ENCODE data around the gene PIGN.
A peak's percentile ranks its signal among the peaks of the same experiment; 100 is the strongest.

The PIGN gene

GRCh38 chr18:62033756-62034155 is 153.1 kb downstream of the PIGN start:
- Histone ChIP-seq H3K9ac (ENCODE audit: insufficient read length) (no peak overlapping the region), H3K9me3 (ENCODE audit: low read depth, low read length) (no peaks in the 10 kb centered on the region), H3K27ac (no peak overlapping the region), H3K4me3 (no peak overlapping the region), H3K36me3 (ENCODE audit: insufficient read depth, low read length) (no peaks in the 10 kb centered on the region)
- no peak for TF ChIP-seq FOXP2 (optimal IDR thresholded peaks at IDR 0.05; ENCODE audit: control extremely low read depth, extremely low read length, insufficient read depth)
- TF ChIP-seq POLR2AphosphoS5 (IDR thresholded peaks at IDR 0.05; ENCODE audit: borderline replicate concordance, low read depth, low read length): no peak
- no peak for TF ChIP-seq EZH2 (IDR thresholded peaks at IDR 0.05)
- DNase-seq (ENCODE audit: low read depth, low spot score): no peak

GRCh38 chr18:62033207-62033606 is 153.6 kb downstream of the PIGN start:
- TF ChIP-seq FOXP2 (optimal IDR thresholded peaks at IDR 0.05; ENCODE audit: control extremely low read depth, extremely low read length, insufficient read depth) (no peak), EZH2 (IDR thresholded peaks at IDR 0.05) (no peak)
- Histone ChIP-seq H3K36me3 (ENCODE audit: insufficient read depth, low read length) (no peaks in the 10 kb centered on the region), H3K4me3 (no peak overlapping the region), H3K9me3 (ENCODE audit: low read depth, low read length) (no peaks in the 10 kb centered on the region), H3K27ac (no peak overlapping the region), H3K9ac (ENCODE audit: insufficient read length) (no peak overlapping the region)
- no peak for DNase-seq (ENCODE audit: low read depth, low spot score)

GRCh38 chr18:62030091-62030985 is 156.5 kb downstream of the PIGN start:
- H3K9ac ChIP-seq (ENCODE audit: insufficient read length): no peak overlapping the region
- no peak for TF ChIP-seq FOXP2 (optimal IDR thresholded peaks at IDR 0.05; ENCODE audit: control extremely low read depth, extremely low read length, insufficient read depth)
- TF ChIP-seq POLR2AphosphoS5 (IDR thresholded peaks at IDR 0.05; ENCODE audit: borderline replicate concordance, low read depth, low read length): peak; percentile 29; the same call in 1 of the 2 replicates
- no peak overlapping the region for H3K4me3 ChIP-seq
- no peak overlapping the region; the same call in 1 of the 2 replicates for H3K27ac ChIP-seq
- DNase-seq (ENCODE audit: low read depth, low spot score): peak; percentile 77
- H3K9me3 ChIP-seq (ENCODE audit: low read depth, low read length): no peaks in the 10 kb centered on the region
- no peaks in the 10 kb centered on the region for H3K36me3 ChIP-seq (ENCODE audit: insufficient read depth, low read length)

GRCh38 chr18:62028715-62029114 is 158.1 kb downstream of the PIGN start:
- Histone ChIP-seq H3K9ac (ENCODE audit: insufficient read length) (no peak overlapping the region), H3K4me3 (no peak overlapping the region), H3K27ac (no peak overlapping the region), H3K9me3 (ENCODE audit: low read depth, low read length) (no peaks in the 10 kb centered on the region), H3K36me3 (ENCODE audit: insufficient read depth, low read length) (no peaks in the 10 kb centered on the region)
- TF ChIP-seq FOXP2 (optimal IDR thresholded peaks at IDR 0.05; ENCODE audit: control extremely low read depth, extremely low read length, insufficient read depth) (no peak), POLR2AphosphoS5 (IDR thresholded peaks at IDR 0.05; ENCODE audit: borderline replicate concordance, low read depth, low read length) (no peak), EZH2 (IDR thresholded peaks at IDR 0.05) (no peak)
- no peak for DNase-seq (ENCODE audit: low read depth, low spot score)

GRCh38 chr18:62027914-62028520 is 158.8 kb downstream of the PIGN start:
- Histone ChIP-seq H3K4me3 (no peak overlapping the region), H3K9ac (ENCODE audit: insufficient read length) (no peak overlapping the region), H3K27ac (no peak overlapping the region), H3K36me3 (ENCODE audit: insufficient read depth, low read length) (no peaks in the 10 kb centered on the region), H3K9me3 (ENCODE audit: low read depth, low read length) (no peaks in the 10 kb centered on the region)
- no peak for DNase-seq (ENCODE audit: low read depth, low spot score)
- TF ChIP-seq POLR2AphosphoS5 (IDR thresholded peaks at IDR 0.05; ENCODE audit: borderline replicate concordance, low read depth, low read length) (no peak), FOXP2 (optimal IDR thresholded peaks at IDR 0.05; ENCODE audit: control extremely low read depth, extremely low read length, insufficient read depth) (no peak), EZH2 (IDR thresholded peaks at IDR 0.05) (no peak)

GRCh38 chr18:62026586-62026985 is 160.3 kb downstream of the PIGN start:
- no peak overlapping the region for H3K27ac ChIP-seq

GRCh38 chr18:62024983-62025382 is 161.9 kb downstream of the PIGN start:
- DNase-seq (ENCODE audit: low read depth, low spot score): no peak
- Histone ChIP-seq H3K9me3 (ENCODE audit: low read depth, low read length) (no peaks in the 10 kb centered on the region), H3K9ac (ENCODE audit: insufficient read length) (no peak overlapping the region), H3K4me3 (no peak overlapping the region), H3K36me3 (ENCODE audit: insufficient read depth, low read length) (no peaks in the 10 kb centered on the region), H3K27ac (no peak overlapping the region)
- TF ChIP-seq FOXP2 (optimal IDR thresholded peaks at IDR 0.05; ENCODE audit: control extremely low read depth, extremely low read length, insufficient read depth) (no peak), POLR2AphosphoS5 (IDR thresholded peaks at IDR 0.05; ENCODE audit: borderline replicate concordance, low read depth, low read length) (no peak), EZH2 (IDR thresholded peaks at IDR 0.05) (no peak)

More at GRCh38 chr18:62026586-62026985, 160.3 kb downstream of the PIGN start:
- Histone ChIP-seq H3K9me3 (ENCODE audit: low read depth, low read length) (no peaks in the 10 kb centered on the region), H3K4me3 (no peak overlapping the region), H3K9ac (ENCODE audit: insufficient read length) (no peak overlapping the region), H3K36me3 (ENCODE audit: insufficient read depth, low read length) (no peaks in the 10 kb centered on the region)
- TF ChIP-seq FOXP2 (optimal IDR thresholded peaks at IDR 0.05; ENCODE audit: control extremely low read depth, extremely low read length, insufficient read depth) (no peak), POLR2AphosphoS5 (IDR thresholded peaks at IDR 0.05; ENCODE audit: borderline replicate concordance, low read depth, low read length) (no peak), EZH2 (IDR thresholded peaks at IDR 0.05) (no peak)
- no peak for DNase-seq (ENCODE audit: low read depth, low spot score)

GRCh38 chr18:62023536-62023935 is 163.3 kb downstream of the PIGN start:
- H3K27ac ChIP-seq: no peak overlapping the region
- H3K9me3 ChIP-seq (ENCODE audit: low read depth, low read length): no peaks in the 10 kb centered on the region
- no peak for DNase-seq (ENCODE audit: low read depth, low spot score)
- TF ChIP-seq EZH2 (IDR thresholded peaks at IDR 0.05): no peak
- no peak for TF ChIP-seq FOXP2 (optimal IDR thresholded peaks at IDR 0.05; ENCODE audit: control extremely low read depth, extremely low read length, insufficient read depth)
- TF ChIP-seq POLR2AphosphoS5 (IDR thresholded peaks at IDR 0.05; ENCODE audit: borderline replicate concordance, low read depth, low read length): no peak
- no peak overlapping the region for H3K9ac ChIP-seq (ENCODE audit: insufficient read length)
- H3K36me3 ChIP-seq (ENCODE audit: insufficient read depth, low read length): no peaks in the 10 kb centered on the region
- H3K4me3 ChIP-seq: no peak overlapping the region
